GM18507 (cell line): ENCODE data around the gene SKAP1.
"Not testable (repeated sequence)": the region's sequence is repeated elsewhere in the genome, so short reads cannot be mapped to it uniquely, and the experiment has no call there.

Source experiments
- DNase-seq: peaks from one replicate; pipeline ENCODE4 v3.0.0; 2011; ENCODE audit warnings: low read depth; ENCODE audit not compliant: insufficient read length; ENCODE audit errors: extremely low spot score
- FAIRE-seq: peaks from 2 replicates; lab custom pipeline; 2011; peaks lifted over from hg19 to GRCh38; lab: Jason Lieb, UNC

SKAP1 gene

DNA sequence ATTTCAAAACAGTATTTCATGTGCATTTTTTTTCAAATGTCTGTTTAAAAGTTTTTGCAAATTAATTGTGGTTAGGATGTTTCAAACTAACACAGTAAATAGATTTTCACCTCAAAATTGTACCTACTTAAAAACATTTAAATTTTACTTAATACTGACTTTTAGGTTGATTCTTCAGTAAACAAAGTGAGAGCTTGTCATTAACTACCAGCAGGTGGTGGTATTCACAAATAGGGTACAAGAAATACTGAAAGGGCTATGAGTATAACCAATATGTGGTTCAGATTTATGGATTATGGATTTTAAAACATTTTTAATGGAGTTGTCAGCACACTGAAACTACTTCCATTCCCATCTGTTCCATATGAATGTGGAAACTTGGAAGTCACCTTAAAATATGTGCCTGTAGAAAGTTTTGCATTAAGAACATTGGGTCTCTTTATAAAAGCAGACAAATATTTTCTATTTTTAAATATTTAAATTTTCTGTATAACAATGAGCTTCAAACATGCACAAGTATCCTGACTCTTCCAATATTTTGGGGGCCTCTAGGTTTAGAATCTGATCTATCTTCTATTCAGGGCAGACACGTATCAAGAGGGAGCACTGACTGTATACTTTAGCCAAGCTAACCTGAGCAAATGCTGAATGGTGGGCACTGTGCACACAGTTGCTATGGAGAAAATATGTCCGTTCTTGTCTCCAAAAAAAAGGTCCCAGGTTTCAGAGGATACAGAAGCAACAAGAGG lies 166.9 kb downstream of the SKAP1 start:
- FAIRE-seq (peak; percentile 31), DNase-seq (no peak)

DNA sequence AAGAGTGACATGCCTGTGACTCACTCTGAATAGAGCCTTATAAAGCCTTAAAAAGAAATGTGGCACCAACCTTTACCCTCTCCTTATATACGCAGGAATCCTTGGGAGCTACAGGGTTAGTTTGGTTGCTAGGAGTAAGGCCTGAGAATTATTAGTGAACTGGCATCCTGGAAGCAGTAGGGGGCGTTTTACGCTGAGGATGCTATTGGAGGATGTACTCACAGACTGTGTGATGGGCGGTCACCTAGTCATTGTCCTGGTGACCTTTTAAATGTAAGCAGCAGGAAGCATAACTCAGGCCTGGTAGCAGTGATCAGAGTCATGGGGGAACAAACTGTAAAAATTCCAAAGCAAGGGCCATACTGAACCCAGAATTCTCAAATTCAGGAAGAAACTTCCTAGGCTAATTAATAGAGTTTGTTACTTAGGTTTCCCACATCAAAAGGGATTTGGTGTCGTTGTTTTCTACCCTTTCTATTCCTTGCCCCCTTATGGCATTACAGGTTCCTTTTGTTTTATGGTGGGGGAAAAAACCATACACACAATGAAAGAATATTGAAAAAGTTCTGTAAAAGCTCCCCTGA lies 168.6 kb downstream of the SKAP1 start:
- DNase-seq (no peak), FAIRE-seq (no peak)

DNA sequence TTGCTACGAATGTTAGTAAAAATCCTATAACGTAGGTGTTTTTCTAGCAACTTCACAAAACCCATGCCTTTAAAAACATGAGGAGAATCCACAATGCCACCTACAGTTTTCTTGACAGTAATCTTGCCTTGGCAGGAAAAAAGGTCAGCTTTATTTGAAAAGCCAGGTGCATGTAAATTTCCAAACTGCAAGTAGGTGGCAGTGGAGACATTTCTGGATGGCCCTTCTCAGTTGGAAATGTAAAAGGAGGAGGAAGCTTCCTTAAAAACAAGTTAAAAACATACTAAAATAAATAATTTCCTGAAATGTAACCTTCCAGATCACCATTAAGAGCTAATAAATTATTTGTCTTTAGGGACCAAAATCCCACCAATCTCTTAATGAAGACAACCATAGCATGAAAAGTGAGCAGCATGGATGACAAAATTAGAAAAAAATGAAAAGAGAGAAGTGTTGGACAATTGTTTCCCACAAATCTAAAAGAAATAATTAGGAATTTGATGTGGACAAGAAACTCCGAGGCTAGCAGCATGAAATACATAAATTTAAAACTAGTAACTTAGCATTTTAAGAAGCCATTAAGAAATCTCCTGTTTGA lies 170.2 kb downstream of the SKAP1 start:
- no peak for DNase-seq
- FAIRE-seq = peak; percentile 81

DNA sequence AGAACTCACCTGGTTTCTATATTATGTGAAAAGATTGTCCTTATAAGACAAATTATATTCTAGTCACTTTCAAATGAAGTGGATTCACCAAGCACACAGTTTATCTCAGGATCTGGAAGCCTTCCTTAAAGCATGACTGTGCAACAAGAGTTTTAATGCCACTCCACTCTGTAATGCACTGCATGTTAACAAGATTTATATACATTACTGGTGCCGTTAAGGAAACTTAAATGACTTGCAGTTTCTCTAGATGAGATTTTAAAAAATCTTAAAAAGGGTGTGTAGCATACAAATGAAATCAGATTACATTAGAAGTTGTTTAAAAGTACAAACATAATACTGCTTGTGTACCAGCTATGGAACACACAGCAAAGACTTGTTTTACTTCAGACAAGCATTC lies 171.7 kb downstream of the SKAP1 start:
- DNase-seq (no peak), FAIRE-seq (no peak)

DNA sequence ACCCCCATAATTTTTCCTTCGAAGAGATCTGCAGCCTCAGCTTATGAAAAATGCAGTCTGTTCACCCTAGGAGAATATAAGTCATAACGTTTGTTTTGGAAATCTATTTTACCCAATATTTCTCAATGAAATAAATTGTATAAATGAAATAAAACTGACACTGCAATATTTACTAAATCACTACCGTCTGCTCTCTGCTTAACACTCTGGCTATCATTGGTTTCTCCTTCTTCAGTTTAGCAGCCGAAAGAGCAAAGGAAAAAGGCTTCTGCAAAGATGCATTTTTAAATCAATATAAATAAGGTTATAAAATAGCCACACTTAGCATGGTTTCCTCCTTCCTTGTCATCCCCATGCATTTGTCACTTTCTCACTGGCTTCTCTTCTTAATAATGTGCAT lies 174.3 kb downstream of the SKAP1 start:
- FAIRE-seq (no peak), DNase-seq (no peak)

DNA sequence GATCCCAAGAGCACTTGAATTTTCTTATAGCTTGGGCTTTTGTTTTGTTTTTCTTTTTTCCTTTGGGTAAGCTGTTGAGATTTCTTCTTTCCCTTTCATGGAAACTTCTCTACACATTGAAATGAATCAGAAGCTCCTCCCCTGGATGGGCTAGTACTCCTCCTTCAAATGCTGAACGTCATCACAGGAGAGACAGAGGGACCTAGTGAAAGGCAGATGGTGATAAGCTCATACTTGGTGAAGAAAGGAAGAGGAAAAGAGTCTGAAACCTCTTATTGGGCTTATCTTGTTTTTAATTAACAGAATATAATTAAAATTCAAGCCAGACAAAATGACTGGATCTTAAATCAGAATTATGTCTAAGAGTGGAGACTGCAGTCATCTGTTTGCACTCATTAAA lies 175.1 kb downstream of the SKAP1 start:
- FAIRE-seq (no peak), DNase-seq (no peak)

DNA sequence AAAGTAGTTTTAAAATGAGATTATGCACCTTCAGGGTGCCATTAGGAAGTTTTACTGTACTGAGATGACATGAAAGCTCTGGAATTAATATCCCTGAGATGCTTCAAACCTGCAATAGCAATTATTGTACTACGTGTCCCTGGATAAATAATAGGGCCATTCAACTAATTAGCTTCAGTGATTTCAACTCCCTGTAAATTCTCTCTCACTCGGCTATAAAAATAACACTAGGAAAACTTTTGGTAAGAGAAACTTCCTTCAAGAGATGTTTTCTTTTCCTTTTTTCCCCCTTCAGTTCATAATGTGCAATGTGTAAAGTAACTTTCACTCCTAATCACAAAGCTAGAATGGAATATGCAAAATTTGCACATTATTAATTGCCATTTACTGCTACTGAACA lies 176.0 kb downstream of the SKAP1 start:
- DNase-seq (no peak), FAIRE-seq (no peak)

DNA sequence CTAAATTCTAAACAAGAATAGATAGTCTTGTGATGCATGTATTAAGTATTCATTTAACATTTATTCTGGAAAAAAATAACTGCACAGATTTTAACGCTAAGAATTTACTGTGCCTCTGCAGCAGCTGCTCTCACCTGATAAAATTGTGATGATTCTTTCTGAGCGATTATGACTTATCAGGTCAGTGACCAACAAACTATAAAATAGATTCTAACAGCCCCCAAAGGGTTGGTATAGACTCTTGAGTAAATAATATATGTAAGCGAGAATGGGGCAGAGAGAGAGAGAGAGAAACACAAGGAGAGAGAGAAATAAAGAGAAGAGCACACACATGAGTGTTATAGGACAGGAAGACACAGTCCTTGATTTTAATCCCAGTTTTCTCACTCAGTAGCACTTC lies 178.1 kb downstream of the SKAP1 start:
- DNase-seq (no peak), FAIRE-seq (no peak)

DNA sequence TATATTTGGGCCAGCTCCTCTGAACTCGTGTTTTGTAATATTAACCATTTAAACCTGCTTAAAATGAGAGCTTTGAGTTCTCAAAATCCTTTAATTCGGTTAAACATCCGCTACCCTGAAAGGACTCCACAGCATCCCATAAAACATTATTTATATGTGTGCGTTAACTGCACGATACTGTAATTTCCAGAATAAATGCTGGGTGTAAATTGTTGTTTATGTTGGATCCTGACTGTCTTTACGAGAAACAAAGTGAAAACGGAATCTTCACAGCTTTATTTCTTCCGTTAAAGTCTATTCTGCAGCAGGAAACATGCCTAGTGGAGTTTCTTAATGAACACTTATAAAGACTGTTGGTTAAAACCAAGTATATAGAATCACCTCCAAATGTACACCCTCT lies 179.1 kb downstream of the SKAP1 start:
- no peak for DNase-seq
- FAIRE-seq = no peak

DNA sequence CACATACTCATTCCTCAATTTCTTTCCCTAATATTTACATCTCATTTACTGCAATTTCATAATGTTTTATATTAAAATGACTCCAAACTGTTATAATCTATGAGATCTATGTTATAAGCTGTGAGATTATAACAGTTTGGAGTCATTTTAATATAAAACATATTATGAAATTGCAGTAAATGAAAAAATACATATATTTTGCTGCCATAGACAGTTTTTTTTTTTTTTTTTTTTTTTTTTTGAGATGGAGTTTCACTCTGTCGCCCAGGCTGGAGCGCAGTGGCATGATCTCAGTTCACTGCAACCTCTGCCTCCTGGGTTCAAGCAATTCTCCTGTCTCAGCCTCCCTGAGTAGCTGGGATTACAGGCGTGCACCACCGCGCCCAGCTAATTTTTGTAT lies 180.0 kb downstream of the SKAP1 start:
- FAIRE-seq, DNase-seq: not testable (repeated sequence)

DNA sequence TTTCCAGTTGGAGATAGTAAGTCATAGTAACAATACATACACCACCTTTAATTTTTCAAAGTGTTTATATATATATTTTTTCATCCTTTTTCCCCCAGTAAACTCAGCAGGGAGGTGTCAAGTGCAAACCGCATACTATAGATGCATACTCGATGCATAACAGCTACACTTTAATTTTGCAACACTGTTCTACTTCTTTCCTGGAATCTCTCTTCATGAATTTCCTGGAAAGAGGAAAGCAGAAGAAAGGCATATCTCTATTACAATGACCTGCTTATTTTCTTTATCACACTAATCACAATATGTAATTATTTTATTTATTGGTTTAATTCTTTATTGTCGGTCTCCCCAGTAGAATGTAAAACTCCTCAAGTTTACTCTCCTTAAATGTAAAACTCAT lies 182.4 kb downstream of the SKAP1 start:
- FAIRE-seq (no peak), DNase-seq (no peak)

DNA sequence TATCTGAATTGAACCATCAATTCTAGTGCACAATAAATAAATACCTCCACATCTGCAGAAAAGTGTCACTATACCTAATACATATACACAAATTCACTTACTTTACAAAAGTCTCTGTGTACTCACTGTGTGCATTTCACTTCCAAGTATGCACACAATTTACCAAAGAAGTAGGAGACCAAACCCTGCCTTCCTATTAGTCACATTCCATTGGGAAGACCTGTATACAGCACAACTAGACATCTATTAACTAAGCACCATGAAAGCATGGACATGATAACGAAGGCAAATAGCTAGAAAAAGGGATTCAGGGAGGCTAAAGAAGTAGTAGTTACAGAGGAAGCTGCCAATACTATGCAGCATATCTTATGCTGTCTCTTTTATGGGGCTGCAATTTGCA lies 183.0 kb downstream of the SKAP1 start:
- FAIRE-seq (no peak), DNase-seq (no peak)

DNA sequence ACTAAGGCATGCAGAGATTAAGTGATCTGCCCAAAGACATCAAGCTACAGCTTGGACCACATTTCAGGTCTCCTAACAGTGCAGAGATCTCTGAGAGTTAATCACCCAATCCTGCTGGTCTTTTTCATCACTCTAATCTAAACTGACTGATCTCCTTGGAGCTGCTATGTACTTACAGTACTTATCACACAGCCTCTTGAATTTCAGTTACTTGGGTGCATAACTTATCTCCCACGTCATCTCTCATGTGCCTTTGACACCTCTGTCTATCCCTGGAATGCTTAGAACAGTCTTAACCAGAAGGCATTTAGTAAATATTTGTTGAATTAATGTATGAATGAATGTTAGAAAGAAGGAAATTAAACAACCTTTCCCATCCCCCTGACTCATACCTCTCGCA lies 183.4 kb downstream of the SKAP1 start:
- no peak for DNase-seq
- no peak for FAIRE-seq

DNA sequence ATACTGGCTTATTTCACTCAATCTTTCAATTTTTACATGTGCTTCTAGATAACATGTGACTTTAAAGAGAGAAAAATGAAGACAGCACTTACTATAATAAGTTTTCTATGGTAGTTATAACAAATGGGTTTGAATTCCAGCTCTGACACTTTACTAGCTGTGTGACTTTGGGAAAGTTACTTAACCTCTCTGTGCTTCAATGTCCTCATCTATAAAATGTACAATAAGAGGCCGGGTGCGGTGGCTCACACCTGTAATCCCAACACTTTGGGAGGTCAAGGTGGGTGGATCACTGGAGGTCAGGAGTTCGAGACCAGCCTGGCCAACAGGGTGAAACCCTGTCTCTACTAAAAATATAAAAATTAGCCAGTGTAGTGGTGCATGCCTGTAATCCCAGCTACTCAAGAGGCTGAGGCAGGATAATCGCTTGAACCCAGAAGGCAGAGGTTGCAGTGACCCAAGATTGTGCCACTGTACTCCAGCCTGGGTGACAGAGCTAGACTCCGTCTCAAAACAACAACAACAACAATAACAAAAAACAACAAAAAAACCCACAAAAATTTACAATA lies 184.5 kb downstream of the SKAP1 start:
- not testable (repeated sequence) for FAIRE-seq, DNase-seq

DNA sequence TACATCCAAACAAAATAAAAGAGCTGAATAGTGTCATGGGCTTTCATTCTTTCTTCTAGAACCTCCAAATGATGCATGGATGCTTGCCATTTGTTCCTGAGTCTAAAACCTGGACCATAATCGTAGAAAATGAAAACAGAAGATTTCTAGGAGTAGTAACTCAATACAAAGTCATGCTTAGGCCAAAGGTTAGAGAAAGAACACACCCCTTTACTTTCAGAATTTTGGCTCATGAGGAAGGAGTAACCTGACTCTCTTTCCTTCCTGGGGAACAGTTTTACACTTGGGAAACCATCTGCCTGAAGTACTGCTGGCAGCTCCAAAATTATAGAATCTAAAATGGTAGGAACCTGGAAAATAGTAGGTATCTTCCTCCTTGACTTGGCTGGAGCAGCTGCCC lies 185.2 kb downstream of the SKAP1 start:
- no peak for FAIRE-seq
- DNase-seq = no peak

DNA sequence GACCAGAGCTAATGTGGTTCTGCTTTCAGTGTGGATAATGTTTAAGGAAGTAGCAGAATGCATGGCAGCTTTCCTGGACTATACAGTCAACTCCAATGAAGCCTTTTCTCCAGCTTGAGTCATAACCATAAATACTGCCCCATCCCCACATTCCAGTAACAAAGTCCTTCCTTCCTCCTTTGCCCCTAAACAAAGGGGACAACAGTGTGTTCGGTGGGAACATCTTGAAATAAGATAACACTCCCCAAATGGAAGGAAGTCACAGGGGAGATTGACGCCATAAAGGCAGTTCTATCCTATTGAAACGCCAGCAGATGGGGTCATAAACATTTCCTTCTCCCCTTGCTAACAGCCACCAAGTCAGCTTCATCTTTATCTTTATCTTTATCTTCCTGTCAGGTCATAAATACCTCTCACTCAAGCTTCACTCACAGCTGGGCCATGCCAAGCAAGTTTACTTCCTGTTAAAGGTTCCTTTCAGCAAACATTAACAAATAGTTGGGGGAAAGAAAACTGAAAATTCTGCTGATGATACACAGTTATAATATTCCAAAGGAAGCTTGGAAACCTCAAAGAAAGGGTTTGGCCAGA lies 185.8 kb downstream of the SKAP1 start:
- DNase-seq (no peak), FAIRE-seq (peak; percentile 77)

DNA sequence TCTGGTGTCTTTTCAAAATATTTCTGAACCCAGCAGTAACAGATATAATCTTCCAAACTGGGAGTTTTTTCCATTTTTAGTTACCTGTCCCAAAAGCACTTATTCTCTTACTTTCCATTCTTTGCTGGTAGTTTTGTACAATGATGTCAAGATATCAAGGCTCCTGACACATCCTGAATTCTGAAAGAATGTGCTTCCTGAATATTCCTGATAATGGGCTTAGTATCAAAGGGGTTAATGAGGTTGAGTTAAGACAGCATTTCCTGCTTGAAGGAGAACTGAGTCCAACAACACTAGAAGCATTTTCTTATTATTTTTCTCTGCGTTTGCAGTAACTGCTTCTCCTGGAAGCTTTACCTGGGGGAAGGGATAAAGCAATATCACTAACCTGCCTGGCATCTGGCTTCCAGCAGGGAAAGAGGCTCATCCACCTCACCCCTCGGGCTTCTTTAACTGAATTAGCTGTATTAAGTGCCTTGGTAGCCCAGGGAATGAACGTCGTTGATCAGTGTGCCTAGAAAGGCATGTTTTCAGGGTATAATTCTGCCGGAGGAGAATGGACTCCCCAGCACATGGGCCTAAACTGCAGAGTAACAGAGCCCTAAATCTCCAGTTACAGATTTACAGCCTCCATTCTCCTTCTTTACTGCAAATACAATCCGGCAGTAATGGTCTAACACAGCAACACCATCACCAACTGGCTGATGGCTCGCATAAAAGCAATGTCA lies 188.1 kb downstream of the SKAP1 start:
- DNase-seq (no peak), FAIRE-seq (no peak)

DNA sequence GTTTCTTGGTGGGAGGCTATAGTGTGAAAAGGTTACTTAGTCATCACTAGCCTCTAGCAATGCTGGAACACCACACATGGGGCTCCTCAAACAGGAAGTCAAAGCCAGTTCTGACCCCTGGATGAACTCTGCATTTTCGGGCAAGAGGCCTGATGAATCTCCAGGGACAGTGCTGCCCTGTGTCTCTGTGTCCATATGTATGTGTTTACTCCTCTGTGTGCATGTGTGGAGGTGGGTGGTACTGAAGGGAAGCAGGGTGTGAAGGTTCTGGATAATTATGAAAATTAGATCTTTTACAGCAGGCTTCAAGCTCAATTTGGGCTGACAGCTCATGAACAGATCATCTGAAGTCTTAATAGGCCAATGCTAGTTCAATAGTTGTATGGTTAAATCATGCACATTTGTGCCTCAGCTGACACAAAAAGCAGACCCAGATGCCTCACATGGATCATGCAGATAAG lies 188.9 kb downstream of the SKAP1 start:
- DNase-seq (peak; percentile 28), FAIRE-seq (peak; percentile 91)

DNA sequence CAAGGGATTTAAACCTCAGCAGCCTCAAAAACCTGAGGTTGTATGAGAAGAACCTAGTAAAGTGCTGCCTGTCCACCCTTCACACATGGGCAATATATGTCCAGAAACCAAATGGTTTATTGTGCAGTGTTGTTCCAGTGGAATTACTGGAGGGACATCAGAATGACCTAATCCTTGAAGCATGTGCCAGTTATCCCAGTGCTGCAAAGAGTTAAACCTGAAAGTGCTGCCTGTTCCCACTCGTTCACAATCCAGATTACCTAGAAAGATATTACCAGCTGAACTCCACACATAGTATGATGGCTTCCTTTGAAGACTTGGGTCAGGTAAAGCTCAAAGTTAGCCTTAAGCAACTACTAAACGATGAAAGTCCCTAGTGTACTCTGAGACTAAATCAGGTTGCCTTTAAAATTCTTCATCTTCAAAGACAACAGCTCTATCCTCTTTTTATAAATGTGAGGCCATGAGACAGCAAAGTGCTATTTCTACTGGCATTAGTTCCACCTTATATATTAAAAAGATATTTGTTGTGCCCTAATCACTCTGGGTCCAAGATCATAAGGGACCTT lies 189.4 kb downstream of the SKAP1 start:
- FAIRE-seq (no peak), DNase-seq (no peak)
